GM12864 (cell line): Measurements from ENCODE around the gene SIPA1.

Experiments used
- DNase-seq: peaks from one replicate; pipeline ENCODE4 v3.0.0-alpha.2; 2011; ENCODE audit warnings: low read depth
- H3K4me3 ChIP-seq: 2 replicates; pipeline ENCODE4 v1.5.1; 2011; ENCODE audit warnings: mild to moderate bottlenecking, low read depth, low read length, control low read depth
- TF ChIP-seq, protein P1 (sequence below): IDR thresholded peaks from 2 replicates; pipeline ENCODE4 v1.5.1; 2011; ENCODE audit warnings: low read depth, mild to moderate bottlenecking, moderate library complexity, low read length, control low read depth, inconsistent platforms; ENCODE audit errors: missing control alignments

The SIPA1 gene

GRCh38 chr11:65651339-65651588 is 13.4 kb downstream of the SIPA1 start:
- H3K4me3 ChIP-seq, result no peak overlapping the region
- TF ChIP-seq, protein P1, sequence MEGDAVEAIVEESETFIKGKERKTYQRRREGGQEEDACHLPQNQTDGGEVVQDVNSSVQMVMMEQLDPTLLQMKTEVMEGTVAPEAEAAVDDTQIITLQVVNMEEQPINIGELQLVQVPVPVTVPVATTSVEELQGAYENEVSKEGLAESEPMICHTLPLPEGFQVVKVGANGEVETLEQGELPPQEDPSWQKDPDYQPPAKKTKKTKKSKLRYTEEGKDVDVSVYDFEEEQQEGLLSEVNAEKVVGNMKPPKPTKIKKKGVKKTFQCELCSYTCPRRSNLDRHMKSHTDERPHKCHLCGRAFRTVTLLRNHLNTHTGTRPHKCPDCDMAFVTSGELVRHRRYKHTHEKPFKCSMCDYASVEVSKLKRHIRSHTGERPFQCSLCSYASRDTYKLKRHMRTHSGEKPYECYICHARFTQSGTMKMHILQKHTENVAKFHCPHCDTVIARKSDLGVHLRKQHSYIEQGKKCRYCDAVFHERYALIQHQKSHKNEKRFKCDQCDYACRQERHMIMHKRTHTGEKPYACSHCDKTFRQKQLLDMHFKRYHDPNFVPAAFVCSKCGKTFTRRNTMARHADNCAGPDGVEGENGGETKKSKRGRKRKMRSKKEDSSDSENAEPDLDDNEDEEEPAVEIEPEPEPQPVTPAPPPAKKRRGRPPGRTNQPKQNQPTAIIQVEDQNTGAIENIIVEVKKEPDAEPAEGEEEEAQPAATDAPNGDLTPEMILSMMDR, result no peak
- no peak for DNase-seq

DNA sequence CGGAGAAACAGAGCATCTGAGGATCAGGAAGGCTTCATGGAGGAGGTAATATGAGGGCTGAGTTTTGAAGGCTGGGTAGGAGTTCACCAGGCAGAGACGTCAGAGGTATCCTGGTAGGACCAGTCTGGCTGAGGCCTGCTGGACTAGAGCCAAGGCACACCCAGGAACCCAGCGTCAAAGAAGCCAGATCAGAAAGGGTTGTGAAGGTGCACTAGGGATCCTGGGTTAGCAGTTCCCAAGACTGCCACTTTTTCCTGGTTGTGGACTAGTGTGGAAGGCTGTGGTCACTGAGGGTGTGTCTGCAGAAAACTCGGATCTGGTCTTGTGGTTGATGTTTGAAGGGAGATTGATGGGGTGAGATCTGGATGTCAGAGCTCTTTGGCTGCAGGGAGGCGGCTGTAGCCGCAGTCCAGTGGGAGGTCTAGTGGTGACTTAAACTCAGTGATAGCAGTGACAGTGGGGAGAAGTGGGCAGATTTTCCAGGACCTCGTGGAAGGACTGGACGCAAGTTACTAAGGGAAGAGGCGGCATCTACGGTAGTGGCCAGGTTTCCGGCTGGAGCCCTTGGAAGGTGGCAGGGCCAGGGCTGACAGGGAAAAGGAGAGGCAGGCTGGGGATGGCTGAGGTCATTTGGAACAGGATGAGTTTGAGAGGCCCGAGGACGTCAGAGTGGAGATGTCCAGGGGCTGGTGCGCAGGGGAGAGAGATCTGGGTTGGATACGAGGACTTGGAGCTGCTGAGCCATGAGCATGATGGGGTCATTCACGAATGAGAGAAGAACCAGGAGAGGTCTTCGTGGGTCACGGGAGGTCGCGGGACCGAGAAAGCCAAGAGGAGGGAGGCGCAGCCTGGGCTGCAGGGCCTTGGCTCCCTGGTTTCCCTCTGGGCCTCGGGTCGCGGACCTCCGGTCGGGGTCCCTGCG is 13.9 kb downstream of the SIPA1 start:
- DNase-seq, result no peak
- TF ChIP-seq, protein P1, result no peak
- H3K4me3 ChIP-seq, result peak overlapping the region; percentile 52

- TF ChIP-seq, protein P1, result no peak
- DNase-seq, result peak; percentile 65
- H3K4me3 ChIP-seq, result peak overlapping the region; percentile 55
Observed at GRCh38 chr11:65652511-65653228, 14.8 kb downstream of the SIPA1 start.

- DNase-seq, result no peak
- H3K4me3 ChIP-seq, result peak overlapping the region; percentile 55
- TF ChIP-seq, protein P1, result no peak
Observed at GRCh38 chr11:65653229-65654225, 15.6 kb downstream of the SIPA1 start.

GRCh38 chr11:65654375-65655349 is 16.8 kb downstream of the SIPA1 start:
- TF ChIP-seq, protein P1, result no peak
- H3K4me3 ChIP-seq, result no peak overlapping the region
- DNase-seq, result no peak
